ENCODE data around the gene ZFY.

GRCh38 chrY:3016594-3016993, 81.4 kb downstream of the ZFY start:
- TF ChIP-seq CTCF (IDR thresholded peaks at IDR 0.05) (no peak), POLR2A (IDR thresholded peaks at IDR 0.05) (no peak)
